ENCODE measurements around the gene PODN.

Gene PODN

GRCh38 chr1:53071167-53071865 is 9.3 kb downstream of the PODN start:
- Histone ChIP-seq H3K4me3 (no peak overlapping the region), H3K36me3 (peaks cover 0 to 18% (median 4%) of the 10 kb centered on the region in 3 donors), H3K4me1 (no peaks in the 10 kb centered on the region), H3K27ac (no peak overlapping the region), H3K9me3 (no peaks in the 10 kb centered on the region), H3K27me3 (no peaks in the 10 kb centered on the region)
- TF ChIP-seq, protein P1, sequence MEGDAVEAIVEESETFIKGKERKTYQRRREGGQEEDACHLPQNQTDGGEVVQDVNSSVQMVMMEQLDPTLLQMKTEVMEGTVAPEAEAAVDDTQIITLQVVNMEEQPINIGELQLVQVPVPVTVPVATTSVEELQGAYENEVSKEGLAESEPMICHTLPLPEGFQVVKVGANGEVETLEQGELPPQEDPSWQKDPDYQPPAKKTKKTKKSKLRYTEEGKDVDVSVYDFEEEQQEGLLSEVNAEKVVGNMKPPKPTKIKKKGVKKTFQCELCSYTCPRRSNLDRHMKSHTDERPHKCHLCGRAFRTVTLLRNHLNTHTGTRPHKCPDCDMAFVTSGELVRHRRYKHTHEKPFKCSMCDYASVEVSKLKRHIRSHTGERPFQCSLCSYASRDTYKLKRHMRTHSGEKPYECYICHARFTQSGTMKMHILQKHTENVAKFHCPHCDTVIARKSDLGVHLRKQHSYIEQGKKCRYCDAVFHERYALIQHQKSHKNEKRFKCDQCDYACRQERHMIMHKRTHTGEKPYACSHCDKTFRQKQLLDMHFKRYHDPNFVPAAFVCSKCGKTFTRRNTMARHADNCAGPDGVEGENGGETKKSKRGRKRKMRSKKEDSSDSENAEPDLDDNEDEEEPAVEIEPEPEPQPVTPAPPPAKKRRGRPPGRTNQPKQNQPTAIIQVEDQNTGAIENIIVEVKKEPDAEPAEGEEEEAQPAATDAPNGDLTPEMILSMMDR (IDR thresholded peaks at IDR 0.05): no peak
- intact Hi-C loops (cut with DNase I; ENCODE audit: low total_unique reads): no loop called here
- DNase-seq: peak in 1 of 2 donors; percentile 16

DNA sequence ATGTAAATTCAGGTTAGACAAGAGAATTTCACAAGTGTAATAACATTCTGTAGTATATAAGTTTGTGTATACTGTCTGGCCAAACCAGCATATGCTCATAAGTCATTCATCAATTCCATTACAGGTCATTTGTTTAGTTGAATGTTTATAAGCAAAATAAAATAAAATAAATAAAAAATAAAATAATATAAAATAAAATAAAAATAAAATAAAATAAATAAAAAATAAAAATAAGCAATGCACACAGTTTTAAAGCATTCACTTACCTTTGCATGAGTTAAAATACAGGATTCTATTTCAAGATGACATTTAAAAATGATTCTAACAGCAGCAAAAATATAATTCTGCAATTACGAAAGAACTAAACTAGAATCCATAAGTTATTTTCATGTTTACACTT is 9.9 kb downstream of the PODN start:
- no peaks in the 10 kb centered on the region for H3K27me3 ChIP-seq
- TF ChIP-seq, protein P1 (IDR thresholded peaks at IDR 0.05): no peak
- intact Hi-C loops (cut with DNase I; ENCODE audit: low total_unique reads): no loop called here

DNA sequence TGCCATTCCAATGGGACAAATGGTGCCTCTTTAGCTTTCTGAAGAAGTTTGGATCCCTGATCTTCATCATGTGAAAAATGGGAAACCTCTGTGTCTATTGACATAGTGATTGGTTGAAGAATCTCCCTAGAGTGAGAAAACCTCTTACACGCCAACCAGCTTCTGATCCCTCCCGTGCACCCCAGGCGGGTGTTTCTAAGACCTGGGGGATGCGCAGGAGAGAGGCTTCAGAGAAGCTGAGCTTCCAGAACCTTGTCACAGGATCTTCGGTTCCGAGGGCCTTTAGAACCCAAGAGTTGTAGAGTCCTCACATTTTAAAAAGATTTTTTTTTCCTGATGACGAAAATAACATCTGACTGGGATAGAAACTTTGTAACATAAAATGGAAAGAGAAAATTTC is 11.3 kb downstream of the PODN start:
- H3K27me3 ChIP-seq: no peaks in the 10 kb centered on the region
- H3K4me3 ChIP-seq: no peak overlapping the region
- peak in 1 of 2 donors; percentile 5 for DNase-seq
- intact Hi-C loops (cut with DNase I; ENCODE audit: low total_unique reads): no loop called here
- TF ChIP-seq, protein P1 (IDR thresholded peaks at IDR 0.05): no peak
- peaks cover 4 to 30% (median 18%) of the 10 kb centered on the region in 3 donors for H3K36me3 ChIP-seq
- no peak overlapping the region for H3K27ac ChIP-seq
- no peaks in the 10 kb centered on the region for H3K4me1 ChIP-seq
- no peaks in the 10 kb centered on the region for H3K9me3 ChIP-seq

More for the DNA sequence above, 9.9 kb downstream of the PODN start:
- H3K27ac ChIP-seq: no peak overlapping the region
- DNase-seq: no peak
- peaks cover 0 to 21% (median 7%) of the 10 kb centered on the region in 3 donors for H3K36me3 ChIP-seq
- H3K4me3 ChIP-seq: no peak overlapping the region
- H3K9me3 ChIP-seq: no peaks in the 10 kb centered on the region
- H3K4me1 ChIP-seq: no peaks in the 10 kb centered on the region

- H3K9me3 ChIP-seq: no peaks in the 10 kb centered on the region
- H3K27me3 ChIP-seq: no peaks in the 10 kb centered on the region
- H3K4me1 ChIP-seq: no peaks in the 10 kb centered on the region
- H3K4me3 ChIP-seq: no peak overlapping the region
- intact Hi-C loops (cut with DNase I; ENCODE audit: low total_unique reads): no loop called here
- TF ChIP-seq, protein P1 (IDR thresholded peaks at IDR 0.05): no peak
- DNase-seq: peak; percentile 33 to 64
- H3K27ac ChIP-seq: no peak overlapping the region
- H3K36me3 ChIP-seq: peaks cover 4 to 36% (median 24%) of the 10 kb centered on the region in 3 donors
Measured at GRCh38 chr1:53073868-53074311, 11.9 kb downstream of the PODN start.

GRCh38 chr1:53074313-53075154 is 12.5 kb downstream of the PODN start:
- Histone ChIP-seq H3K4me1 (no peaks in the 10 kb centered on the region), H3K4me3 (no peak overlapping the region), H3K27ac (no peak overlapping the region), H3K9me3 (no peaks in the 10 kb centered on the region), H3K27me3 (no peaks in the 10 kb centered on the region), H3K36me3 (peaks cover 4 to 39% (median 26%) of the 10 kb centered on the region in 3 donors)
- TF ChIP-seq, protein P1 (IDR thresholded peaks at IDR 0.05): no peak
- DNase-seq: peak in 1 of 2 donors; percentile 48
- intact Hi-C loops (cut with DNase I; ENCODE audit: low total_unique reads): no loop called here
